CD14-positive monocyte (primary cell): Measurements from ENCODE around the gene CDH23. TPM values are rescaled to one million over a fixed set of nuclear protein-coding genes. Genes with fewer than 3 reads are reported as not detected.
A peak's percentile ranks its signal among the peaks of the same experiment; 100 is the strongest.

Source experiments
- DNase-seq, 3 donors: peaks; one replicate each; pipeline ENCODE4 v3.0.0-alpha.2; 2011 to 2022
- H2AFZ ChIP-seq: 2 replicates; pipeline ENCODE4 v1.6.0; 2012; ENCODE audit warnings: mild to moderate bottlenecking, low read depth, low read length, inconsistent platforms; ENCODE audit not compliant: insufficient read depth, poor library complexity, severe bottlenecking
- H3K27ac ChIP-seq, 2 donors: 1 replicate in 1 of 2; 2 replicates in 1 of 2; pipeline ENCODE4 v1.5.1; 2012 to 2013; ENCODE audit warnings: low read length in 2 of 2, control low read depth in 1 of 2, inconsistent platforms in 1 of 2, low read depth in 1 of 2, mild to moderate bottlenecking in 1 of 2
- H3K27me3 ChIP-seq, 2 donors: one replicate each; pipeline versions ENCODE4 v1.6.0 to v1.6.1; 2011 to 2013; ENCODE audit warnings: low read length in 2 of 2; ENCODE audit not compliant: control insufficient read depth in 2 of 2, insufficient read depth in 2 of 2
- H3K36me3 ChIP-seq, 2 donors: replicated peaks in 1 of 2; 1 replicate in 1 of 2; 2 replicates in 1 of 2; pipeline versions ENCODE4 v1.5.1 to v1.6.1; 2012 to 2013; ENCODE audit warnings: low read length in 2 of 2, control low read depth in 1 of 2, inconsistent platforms in 1 of 2, mild to moderate bottlenecking in 1 of 2; ENCODE audit not compliant: insufficient read depth in 2 of 2, control insufficient read depth in 1 of 2
- H3K4me1 ChIP-seq, 2 donors: 1 replicate in 1 of 2; 2 replicates in 1 of 2; pipeline versions ENCODE4 v1.5.1 to v1.6.1; 2012 to 2013; ENCODE audit warnings: low read length in 2 of 2, control low read depth in 1 of 2, inconsistent platforms in 1 of 2, mild to moderate bottlenecking in 1 of 2, moderate library complexity in 1 of 2; ENCODE audit not compliant: insufficient read depth in 2 of 2, control insufficient read depth in 1 of 2
- H3K4me2 ChIP-seq: replicated peaks from 2 replicates; pipeline ENCODE3; 2012; ENCODE audit warnings: low read length, moderate library complexity, mild to moderate bottlenecking; ENCODE audit not compliant: poor library complexity, severe bottlenecking; ENCODE audit errors: extremely low read depth
- H3K4me3 ChIP-seq, 3 experiments: fragments of 200-600 bp in 1 of 3; sonication (generic) in 1 of 3; replicated peaks in 1 of 3; 1 replicate in 2 of 3; 2 replicates in 1 of 3; pipeline ENCODE4 v1.5.1; 2011 to 2013; ENCODE audit warnings: low read length in 3 of 3, mild to moderate bottlenecking in 3 of 3, control low read depth in 2 of 3, low read depth in 2 of 3, inconsistent platforms in 1 of 3, moderate library complexity in 1 of 3
- H3K79me2 ChIP-seq: 2 replicates; pipeline ENCODE4 v1.6.0; 2012; ENCODE audit warnings: mild to moderate bottlenecking, control low read depth, inconsistent platforms, low read length, moderate library complexity; ENCODE audit not compliant: insufficient read depth
- H3K9ac ChIP-seq: 2 replicates; pipeline ENCODE4 v1.6.0; 2017; ENCODE audit warnings: low read length, mild to moderate bottlenecking; ENCODE audit not compliant: insufficient read depth, poor library complexity, severe bottlenecking
- H3K9me3 ChIP-seq, 2 donors: replicated peaks in 1 of 2; 1 replicate in 1 of 2; 2 replicates in 1 of 2; pipeline versions ENCODE4 v1.5.1 to v1.6.1; 2012 to 2013; ENCODE audit warnings: low read length in 2 of 2, control low read depth in 1 of 2; ENCODE audit not compliant: control insufficient read depth in 1 of 2, insufficient read depth in 1 of 2
- H4K20me1 ChIP-seq: 2 replicates; pipeline ENCODE4 v1.6.0; 2012; ENCODE audit warnings: mild to moderate bottlenecking, low read length, control low read depth, moderate library complexity; ENCODE audit not compliant: insufficient read depth
- H3K27ac Mint-ChIP-seq, 7 donors: one replicate each; pipeline ENCODE4 v1.8.0; 2020; ENCODE audit warnings: mild to moderate bottlenecking in 7 of 7, mixed read lengths in 7 of 7, moderate library complexity in 6 of 7, inconsistent platforms in 2 of 7
- H3K27me3 Mint-ChIP-seq, 3 donors: one replicate each; pipeline ENCODE4 v1.8.0; 2021 to 2022; ENCODE audit warnings: low read depth in 3 of 3, mild to moderate bottlenecking in 3 of 3, mixed read lengths in 3 of 3, moderate library complexity in 3 of 3, inconsistent platforms in 1 of 3
- H3K36me3 Mint-ChIP-seq, 2 donors: one replicate each; pipeline ENCODE4 v1.8.0; 2020; ENCODE audit warnings: mixed read lengths in 2 of 2, inconsistent platforms in 1 of 2, mild to moderate bottlenecking in 1 of 2
- H3K4me1 Mint-ChIP-seq: one replicate; pipeline ENCODE4 v1.8.0; 2020; ENCODE audit warnings: mild to moderate bottlenecking, mixed read lengths
- H3K4me3 Mint-ChIP-seq, 2 donors: one replicate each; pipeline ENCODE4 v1.8.0; 2020; ENCODE audit warnings: mild to moderate bottlenecking in 2 of 2, mixed read lengths in 2 of 2, moderate library complexity in 1 of 2
- H3K9me3 Mint-ChIP-seq, 7 donors: one replicate each; pipeline ENCODE4 v1.8.0; 2020 to 2022; ENCODE audit warnings: mixed read lengths in 7 of 7, mild to moderate bottlenecking in 6 of 7, moderate library complexity in 6 of 7, inconsistent platforms in 2 of 7
- CTCF ChIP-seq: fragments of 200-600 bp; IDR thresholded peaks from one replicate; pipeline ENCODE4 v1.8.0; 2022; ENCODE audit warnings: antibody characterized with exemption, mild to moderate bottlenecking
- WGBS: methylation state at CpG from one replicate; pipeline ENCODE4 v1.1.5; 2013; ENCODE audit warnings: missing lambda C conversion rate; ENCODE audit not compliant: insufficient coverage; 5-methylcytosine and 5-hydroxymethylcytosine counted together
- intact Hi-C, 2 donors: fragments of 100-400 bp; cut with micrococcal nuclease; formaldehyde crosslinking; loops; one replicate each; pipeline versions ENCODE4 v1.15.0 to v1.15.1; 2023
- polyA plus RNA-seq, 3 donors: library from polyadenylated mRNA; depleted of rRNA in 1 of 3; unstranded in 2 of 3; stranded (reverse) in 1 of 3; fragments of 300-500 nt in 2 of 3; fragments of >200 nt in 1 of 3; fragmentation: Illumina TruSeq in 2 of 3; gene quantifications; 1 replicate in 2 of 3; 2 replicates in 1 of 3; pipeline ENCODE4 v1.2.3, GENCODE V29; 2012 to 2021

Gene CDH23
- polyA plus RNA-seq, 3 donors: 8.2 to 36.2 (median 10.5) TPM

GRCh38 chr10:71547876-71548846 lies 151.4 kb downstream of the CDH23 start:
- Histone ChIP-seq H3K36me3 (no peaks in the 10 kb centered on the region), H3K4me1 (peaks cover 0 to 7% of the 10 kb centered on the region in 2 donors), H3K4me2 (no peak overlapping the region), H3K27ac (no peak overlapping the region), H3K4me3 (no peak overlapping the region), H3K9ac (no peak overlapping the region), H3K9me3 (no peaks in the 10 kb centered on the region), H3K79me2 (no peaks in the 10 kb centered on the region), H4K20me1 (no peaks in the 10 kb centered on the region), H2AFZ (no peak overlapping the region), H3K27me3 (no peaks in the 10 kb centered on the region)
- intact Hi-C loops: no loop called here
- Mint-ChIP-seq H3K9me3 (peaks cover 0 to 4% (median 0%) of the 10 kb centered on the region in 7 donors), H3K4me1 (peaks cover 2% of the 10 kb centered on the region), H3K27ac (peak overlapping the region in 1 of 7 donors; percentile 36), H3K36me3 (no peaks in the 10 kb centered on the region), H3K27me3 (peaks cover 0 to 3% (median under 1%) of the 10 kb centered on the region in 3 donors), H3K4me3 (no peak overlapping the region)
- peak; percentile 48 for TF ChIP-seq CTCF
- WGBS: 90% methylated on average over 18 of the region's 20 CpGs
- DNase-seq: peak; percentile 14 to 36 (median 23)

DNA sequence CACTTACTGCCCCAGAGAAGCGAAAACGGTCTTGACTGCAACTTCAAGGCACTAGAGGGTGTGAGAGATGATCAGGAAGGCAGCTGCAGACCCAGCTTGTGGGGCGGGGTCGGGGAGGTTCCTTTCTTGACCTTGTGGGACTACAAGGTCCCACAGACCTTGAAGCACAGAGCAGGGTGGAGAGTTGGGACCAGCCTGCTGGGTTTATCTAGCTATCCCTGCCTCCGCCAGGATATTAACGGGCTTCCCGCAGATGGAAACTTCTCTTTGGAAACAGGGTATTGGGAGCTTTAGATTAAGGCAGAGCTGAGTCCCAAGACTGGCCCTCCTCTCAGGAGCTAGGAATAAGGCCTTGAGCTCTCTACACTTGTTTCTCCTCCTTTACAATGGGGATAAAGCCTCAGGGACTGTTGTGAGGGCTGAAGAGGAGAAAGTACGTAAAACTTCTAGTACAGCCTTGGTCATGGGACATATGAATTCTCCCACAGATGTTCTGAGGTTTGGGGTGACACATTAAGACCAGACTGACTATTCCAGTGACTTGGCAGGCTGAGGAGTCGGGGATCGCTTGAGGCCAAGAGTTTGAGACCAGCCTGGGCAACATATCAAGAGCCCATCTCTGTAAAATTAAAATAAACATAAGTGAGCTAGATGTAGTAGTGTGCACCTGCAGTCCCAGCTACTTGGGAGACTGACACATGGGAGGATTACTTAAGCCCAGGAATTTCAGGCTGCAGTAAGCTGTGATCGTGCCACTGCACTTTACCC lies 153.2 kb downstream of the CDH23 start:
- H3K4me1 Mint-ChIP-seq: peaks cover 2% of the 10 kb centered on the region
- peaks cover 0 to 6% (median 2%) of the 10 kb centered on the region in 3 donors for H3K27me3 Mint-ChIP-seq
- Histone ChIP-seq H3K9ac (no peak overlapping the region), H3K36me3 (no peaks in the 10 kb centered on the region), H3K27ac (no peak overlapping the region), H3K4me1 (peaks cover 3% of the 10 kb centered on the region in 2 donors), H3K4me3 (no peak overlapping the region), H3K4me2 (no peak overlapping the region), H3K79me2 (no peaks in the 10 kb centered on the region), H3K9me3 (no peaks in the 10 kb centered on the region), H4K20me1 (no peaks in the 10 kb centered on the region), H3K27me3 (no peaks in the 10 kb centered on the region), H2AFZ (no peak overlapping the region)
- no peak for TF ChIP-seq CTCF
- no peaks in the 10 kb centered on the region for H3K36me3 Mint-ChIP-seq
- peaks cover 0 to 4% (median 0%) of the 10 kb centered on the region in 7 donors for H3K9me3 Mint-ChIP-seq
- 93% methylated on average over 4 of the region's 11 CpGs for WGBS
- H3K27ac Mint-ChIP-seq: no peak overlapping the region
- no peak for DNase-seq
- intact Hi-C loops: no loop called here
- no peak overlapping the region for H3K4me3 Mint-ChIP-seq
